ENCODE measurements around the gene CABS1. TPM values are rescaled to one million over a fixed set of nuclear protein-coding genes. Genes with fewer than 3 reads are reported as not detected.

CABS1 gene
- total and polyA plus RNA-seq, 2 of the 8 experiments (the other 6 are each of a cell fraction or from before 2014, with no cell fraction given), result 0.03 TPM; not detected in 1

- Histone ChIP-seq H2BK5ac (ENCODE audit: low read depth, low read length) (no peak overlapping the region), H3K27me3 (replicated peaks in 1 of 4; ENCODE audit: control insufficient read depth in 3 of 4, extremely low read depth in 1 of 4, insufficient read depth in 3 of 4, low read length in 3 of 4) (no peaks in the 10 kb centered on the region), H3K36me3 (ENCODE audit: control insufficient read depth in 2 of 4, insufficient read depth in 4 of 4, low read length in 3 of 4) (no peaks in the 10 kb centered on the region), H3K9me3 (ENCODE audit: insufficient read depth in 2 of 2, low read depth in 1 of 2, low read length in 1 of 2) (no peaks in the 10 kb centered on the region), H3K4me1 (replicated peaks in 1 of 4; ENCODE audit: control insufficient read depth in 3 of 4, insufficient read depth in 4 of 4, low read length in 3 of 4) (no peaks in the 10 kb centered on the region), H3K23ac (ENCODE audit: insufficient read length) (no peak overlapping the region), H4K20me1 (replicated peaks in 1 of 2; ENCODE audit: control insufficient read depth in 1 of 2, insufficient read depth in 2 of 2, low read length in 2 of 2) (no peaks in the 10 kb centered on the region), H4K91ac (replicated peaks; ENCODE audit: insufficient read length, low read length) (no peak overlapping the region), H3K56ac (replicated peaks; ENCODE audit: insufficient read length, low read depth, low read length) (no peak overlapping the region), H3K27ac (ENCODE audit: low read depth, low read length) (no peak overlapping the region), H4K5ac (ENCODE audit: insufficient read length, low read depth, low read length) (no peak overlapping the region), H3K4me2 (ENCODE audit: insufficient read depth in 1 of 2, low read depth in 2 of 2, low read length in 2 of 2) (no peak overlapping the region), H3K18ac (ENCODE audit: extremely low read depth, low read length) (no peak overlapping the region), H2AK5ac (ENCODE audit: low read depth, low read length) (no peak overlapping the region), H3K23me2 (ENCODE audit: low read depth, low read length) (no peaks in the 10 kb centered on the region), H2BK15ac (ENCODE audit: low read length) (no peak overlapping the region), H2AFZ (ENCODE audit: low read length) (no peak overlapping the region), H3K14ac (ENCODE audit: insufficient read length) (no peak overlapping the region), H3K79me2 (ENCODE audit: control insufficient read depth in 1 of 2, insufficient read depth in 2 of 2, low read length in 2 of 2) (no peaks in the 10 kb centered on the region), H3K79me1 (ENCODE audit: low read depth, low read length) (no peaks in the 10 kb centered on the region), H3K4me3 (ENCODE audit: extremely low read depth in 1 of 4, insufficient read depth in 2 of 4, low read depth in 3 of 4, low read length in 4 of 4) (no peak overlapping the region), H2BK20ac (ENCODE audit: low read length) (no peak overlapping the region), H3K4ac (replicated peaks; ENCODE audit: insufficient read length, low read depth, low read length) (no peak overlapping the region), H2BK120ac (replicated peaks; ENCODE audit: low read depth, low read length) (no peak overlapping the region), H2BK12ac (ENCODE audit: low read depth, low read length) (no peak overlapping the region), H3K9ac (replicated peaks in 1 of 4; ENCODE audit: extremely low read depth in 1 of 4, low read depth in 3 of 4, low read length in 3 of 4) (no peak overlapping the region), H4K8ac (ENCODE audit: extremely low read depth, insufficient read depth, low read length) (no peak overlapping the region)
- TF ChIP-seq HDAC6 (IDR thresholded peaks at IDR 0.05; ENCODE audit: low read depth, low read length), result no peak
- TF ChIP-seq SP2 (IDR thresholded peaks at IDR 0.05; ENCODE audit: low read length), result no peak
- TF ChIP-seq EGR1 (IDR thresholded peaks at IDR 0.05; ENCODE audit: borderline replicate concordance, low read depth, low read length), result no peak
- TF ChIP-seq RAD21 (IDR thresholded peaks at IDR 0.05 in 1 of 2, conservative IDR thresholded peaks at IDR 0.05 in 1 of 2; ENCODE audit: low read depth in 2 of 2, low read length in 2 of 2), result no peak
- no peak for TF ChIP-seq EZH2 (IDR thresholded peaks at IDR 0.05; ENCODE audit: low read depth, low read length, severe bottlenecking)
- no peak for TF ChIP-seq RNF2 (IDR thresholded peaks at IDR 0.05; ENCODE audit: borderline replicate concordance, low read depth, low read length, missing control alignments, poor library complexity, severe bottlenecking)
- TF ChIP-seq BRCA1 (IDR thresholded peaks at IDR 0.05; ENCODE audit: low read depth, low read length), result no peak
- TF ChIP-seq JUND (IDR thresholded peaks at IDR 0.05; ENCODE audit: low read length), result no peak
- no peak for TF ChIP-seq RFX5 (IDR thresholded peaks at IDR 0.05; ENCODE audit: borderline replicate concordance, low read depth, low read length)
- TF ChIP-seq MAFK (IDR thresholded peaks at IDR 0.05; ENCODE audit: low read depth, low read length), result no peak
- TF ChIP-seq POLR2A (IDR thresholded peaks at IDR 0.05; ENCODE audit: control extremely low read depth in 1 of 2, low read depth in 2 of 2, low read length in 2 of 2), result no peak
- no peak for TF ChIP-seq POU5F1 (IDR thresholded peaks at IDR 0.05; ENCODE audit: low read depth, low read length)
- no peak for TF ChIP-seq SP1 (IDR thresholded peaks at IDR 0.05; ENCODE audit: low read depth, low read length)
- CTCF ChIA-PET (ENCODE audit: partially characterized antibody), result no interaction called here
- FAIRE-seq, result no peak
- POLR2A ChIA-PET (ENCODE audit: partially characterized antibody), result no interaction called here
- no peak for DNase-seq (ENCODE audit: low read depth in 1 of 2, low spot score in 2 of 2)
- WGBS, 2 experiments (ENCODE audit: extremely low coverage in 1 of 2, insufficient coverage in 1 of 2, insufficient read length in 1 of 2, insufficient replicate concordance in 2 of 2, low coverage in 1 of 2, low lambda C conversion rate in 2 of 2, missing lambda C conversion rate in 1 of 2), result 95% methylated on average over 1 of the region's 1 CpG; no CpG with 5 or more reads in 1 of the 2 experiments
Observed at GRCh38 chr4:70303090-70303489, 31.7 kb upstream of the CABS1 start.
